Loucy (cell line): ENCODE measurements around the gene PRKN.
"Not testable (repeated sequence)": the region's sequence is repeated elsewhere in the genome, so short reads cannot be mapped to it uniquely, and the experiment has no call there.

Source experiments
- H2AFZ ChIP-seq: fragments of 200-600 bp; sonication (generic); 2 replicates; pipeline ENCODE4 v1.6.0; 2016; ENCODE audit warnings: antibody characterized with exemption, mild to moderate bottlenecking, low read length, moderate library complexity
- H3F3A ChIP-seq: fragments of 200-600 bp; 2 replicates; pipeline ENCODE4 v1.6.0; 2016; ENCODE audit warnings: antibody characterized with exemption, low read depth, mild to moderate bottlenecking
- H3K27me3 ChIP-seq: fragments of 200-600 bp; sonication (generic); 2 replicates; pipeline ENCODE4 v1.6.1; 2014; ENCODE audit warnings: low read length, mild to moderate bottlenecking; ENCODE audit not compliant: insufficient read depth, poor library complexity, severe bottlenecking
- H3K36me3 ChIP-seq: fragments of 200-600 bp; sonication (generic); 2 replicates; pipeline ENCODE4 v1.6.1; 2016; ENCODE audit warnings: low read length; ENCODE audit not compliant: insufficient read depth
- H3K4me1 ChIP-seq: fragments of 200-600 bp; sonication (generic); 2 replicates; pipeline ENCODE4 v1.5.1; 2014; ENCODE audit warnings: low read length, mild to moderate bottlenecking; ENCODE audit not compliant: insufficient read depth, poor library complexity, severe bottlenecking
- H3K4me2 ChIP-seq: fragments of 200-600 bp; sonication (generic); 2 replicates; pipeline ENCODE4 v1.6.0; 2014; ENCODE audit warnings: antibody characterized with exemption, low read length, low read depth, mild to moderate bottlenecking; ENCODE audit not compliant: poor library complexity, severe bottlenecking
- H3K4me3 ChIP-seq: fragments of 200-600 bp; sonication (generic); 2 replicates; pipeline ENCODE4 v1.5.1; 2014; ENCODE audit warnings: low read length, mild to moderate bottlenecking, mixed read lengths; ENCODE audit not compliant: poor library complexity, severe bottlenecking
- H3K79me2 ChIP-seq: fragments of 200-600 bp; sonication (generic); 2 replicates; pipeline ENCODE4 v1.6.1; 2014; ENCODE audit warnings: low read length; ENCODE audit not compliant: insufficient read depth
- H3K9ac ChIP-seq: fragments of 200-600 bp; sonication (generic); 2 replicates; pipeline ENCODE4 v1.6.0; 2014; ENCODE audit warnings: mild to moderate bottlenecking, low read depth, low read length, moderate library complexity; ENCODE audit not compliant: poor library complexity, severe bottlenecking
- H3K9me2 ChIP-seq: fragments of 200-600 bp; sonication (generic); replicated peaks from 2 replicates; pipeline ENCODE4 v1.6.1; 2016; ENCODE audit warnings: low read depth, low read length, mixed read lengths
- H3K9me3 ChIP-seq: fragments of 200-600 bp; sonication (generic); 2 replicates; pipeline ENCODE4 v1.6.1; 2014; ENCODE audit warnings: mild to moderate bottlenecking, antibody characterized with exemption, low read length, low read depth; ENCODE audit not compliant: insufficient read depth
- H4K20me1 ChIP-seq: fragments of 200-600 bp; sonication (generic); 2 replicates; pipeline ENCODE4 v1.6.0; 2014; ENCODE audit warnings: antibody characterized with exemption, low read length, mild to moderate bottlenecking; ENCODE audit not compliant: insufficient read depth, poor library complexity, severe bottlenecking
- EZH2phosphoT487 ChIP-seq: fragments of 200-600 bp; IDR thresholded peaks from 2 replicates; pipeline ENCODE4 v1.6.1; 2018; ENCODE audit warnings: antibody characterized with exemption, mild to moderate bottlenecking, moderate library complexity, borderline replicate concordance
- TF ChIP-seq, protein P1 (sequence below): fragments of 200-600 bp; sonication (generic); conservative IDR thresholded peaks from 2 replicates; pipeline ENCODE4 v1.5.1; 2014; ENCODE audit warnings: mild to moderate bottlenecking, antibody characterized with exemption, low read length

PRKN gene

DNA sequence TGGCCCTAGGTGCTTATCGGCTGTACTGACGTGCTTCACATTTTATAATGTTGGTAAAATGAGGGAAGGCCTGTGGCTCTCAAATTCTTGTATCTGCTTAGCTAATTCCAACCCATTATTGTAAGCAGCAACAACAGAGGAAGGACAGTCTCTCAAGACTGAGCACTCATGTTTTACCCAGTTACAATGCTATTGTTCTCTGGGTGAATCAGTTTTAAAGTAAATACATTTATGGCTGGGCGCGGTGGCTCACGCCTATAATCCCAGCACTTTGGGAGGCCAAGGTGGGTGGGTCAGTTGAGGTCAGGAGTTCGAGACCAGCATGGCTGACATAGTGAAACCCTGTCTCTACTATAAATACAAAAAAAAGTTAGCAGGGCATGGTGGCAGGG lies 194.6 kb downstream of the PRKN start:
- Histone ChIP-seq H3K79me2 (no peaks in the 10 kb centered on the region), H3K9me3 (no peaks in the 10 kb centered on the region), H3K36me3 (no peaks in the 10 kb centered on the region), H2AFZ (no peak overlapping the region), H4K20me1 (no peaks in the 10 kb centered on the region), H3K4me3 (no peak overlapping the region), H3K4me2 (no peak overlapping the region), H3K4me1 (no peaks in the 10 kb centered on the region), H3K9ac (no peak overlapping the region), H3K27me3 (no peaks in the 10 kb centered on the region), H3K9me2 (no peaks in the 10 kb centered on the region), H3F3A (no peaks in the 10 kb centered on the region)
- TF ChIP-seq, protein P1, sequence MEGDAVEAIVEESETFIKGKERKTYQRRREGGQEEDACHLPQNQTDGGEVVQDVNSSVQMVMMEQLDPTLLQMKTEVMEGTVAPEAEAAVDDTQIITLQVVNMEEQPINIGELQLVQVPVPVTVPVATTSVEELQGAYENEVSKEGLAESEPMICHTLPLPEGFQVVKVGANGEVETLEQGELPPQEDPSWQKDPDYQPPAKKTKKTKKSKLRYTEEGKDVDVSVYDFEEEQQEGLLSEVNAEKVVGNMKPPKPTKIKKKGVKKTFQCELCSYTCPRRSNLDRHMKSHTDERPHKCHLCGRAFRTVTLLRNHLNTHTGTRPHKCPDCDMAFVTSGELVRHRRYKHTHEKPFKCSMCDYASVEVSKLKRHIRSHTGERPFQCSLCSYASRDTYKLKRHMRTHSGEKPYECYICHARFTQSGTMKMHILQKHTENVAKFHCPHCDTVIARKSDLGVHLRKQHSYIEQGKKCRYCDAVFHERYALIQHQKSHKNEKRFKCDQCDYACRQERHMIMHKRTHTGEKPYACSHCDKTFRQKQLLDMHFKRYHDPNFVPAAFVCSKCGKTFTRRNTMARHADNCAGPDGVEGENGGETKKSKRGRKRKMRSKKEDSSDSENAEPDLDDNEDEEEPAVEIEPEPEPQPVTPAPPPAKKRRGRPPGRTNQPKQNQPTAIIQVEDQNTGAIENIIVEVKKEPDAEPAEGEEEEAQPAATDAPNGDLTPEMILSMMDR = no peak
- TF ChIP-seq EZH2phosphoT487 = no peak

DNA sequence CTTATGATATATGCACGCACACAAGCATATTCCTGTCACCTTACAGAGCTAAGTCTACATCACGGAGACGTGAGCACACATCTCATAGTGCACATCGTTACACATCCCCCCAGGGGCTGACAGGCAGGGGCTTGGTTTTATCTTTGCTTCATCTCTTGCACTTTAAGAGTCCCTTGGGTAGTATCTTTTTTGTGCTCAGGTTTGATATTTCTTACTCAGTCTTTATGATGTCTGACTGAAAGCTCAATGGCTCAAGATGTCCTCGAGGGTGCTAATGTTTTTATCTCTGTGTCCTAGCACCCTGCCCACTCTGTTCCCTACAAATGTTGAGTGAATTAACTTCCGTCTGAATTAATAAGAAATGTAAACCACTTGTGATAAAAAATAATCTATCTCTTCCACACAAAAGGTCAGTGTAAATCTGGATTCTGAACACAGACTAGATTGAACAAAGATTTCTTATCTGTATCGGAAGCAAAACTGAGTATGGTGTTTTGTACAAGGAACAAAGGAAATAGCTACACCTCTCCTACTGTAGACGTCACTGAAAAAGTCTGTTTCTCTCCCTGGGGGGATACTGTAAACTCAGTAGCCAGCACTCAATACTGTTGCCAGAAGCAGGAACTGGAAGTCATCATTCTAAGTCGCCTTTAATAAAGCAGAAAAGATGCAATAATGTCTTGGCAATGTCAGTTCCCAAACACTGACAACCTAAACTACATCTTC lies 195.1 kb downstream of the PRKN start:
- no peaks in the 10 kb centered on the region for H3K4me1 ChIP-seq
- no peaks in the 10 kb centered on the region for H3K27me3 ChIP-seq
- H3K4me2 ChIP-seq = no peak overlapping the region
- no peaks in the 10 kb centered on the region for H4K20me1 ChIP-seq
- no peaks in the 10 kb centered on the region for H3K79me2 ChIP-seq
- TF ChIP-seq, protein P1 = no peak
- TF ChIP-seq EZH2phosphoT487 = no peak
- H3K9me3 ChIP-seq = no peaks in the 10 kb centered on the region; the same call in 1 of the 2 replicates
- H3K36me3 ChIP-seq = no peaks in the 10 kb centered on the region
- H3K9me2 ChIP-seq = no peaks in the 10 kb centered on the region
- no peaks in the 10 kb centered on the region for H3F3A ChIP-seq
- H3K4me3 ChIP-seq = no peak overlapping the region
- no peak overlapping the region for H2AFZ ChIP-seq
- H3K9ac ChIP-seq = no peak overlapping the region

DNA sequence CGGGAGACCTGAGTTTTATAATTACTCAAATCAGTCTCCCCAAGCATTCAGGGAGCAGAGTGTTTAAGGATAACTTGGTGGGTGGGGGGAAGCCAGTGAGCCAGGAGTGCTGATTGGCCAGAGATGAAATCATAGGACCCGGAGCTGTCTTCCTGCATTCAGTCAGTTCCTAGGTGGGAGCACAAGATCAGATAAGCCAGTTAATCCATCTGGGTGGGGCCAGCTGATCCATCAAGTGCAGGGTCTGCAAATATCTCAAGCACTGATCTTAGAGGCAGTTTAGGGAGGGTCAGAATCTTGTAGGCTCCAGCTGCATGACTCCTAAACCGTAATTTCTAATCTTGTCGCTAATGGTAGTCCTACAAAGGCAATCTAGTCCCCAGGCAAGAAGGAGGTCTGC lies 196.2 kb downstream of the PRKN start:
- not testable (repeated sequence) for H2AFZ ChIP-seq, H3K4me1 ChIP-seq, H3K9me2 ChIP-seq, H3K27me3 ChIP-seq, H3K79me2 ChIP-seq, H4K20me1 ChIP-seq, H3F3A ChIP-seq, H3K9me3 ChIP-seq, H3K4me3 ChIP-seq, H3K9ac ChIP-seq, H3K4me2 ChIP-seq, H3K36me3 ChIP-seq

DNA sequence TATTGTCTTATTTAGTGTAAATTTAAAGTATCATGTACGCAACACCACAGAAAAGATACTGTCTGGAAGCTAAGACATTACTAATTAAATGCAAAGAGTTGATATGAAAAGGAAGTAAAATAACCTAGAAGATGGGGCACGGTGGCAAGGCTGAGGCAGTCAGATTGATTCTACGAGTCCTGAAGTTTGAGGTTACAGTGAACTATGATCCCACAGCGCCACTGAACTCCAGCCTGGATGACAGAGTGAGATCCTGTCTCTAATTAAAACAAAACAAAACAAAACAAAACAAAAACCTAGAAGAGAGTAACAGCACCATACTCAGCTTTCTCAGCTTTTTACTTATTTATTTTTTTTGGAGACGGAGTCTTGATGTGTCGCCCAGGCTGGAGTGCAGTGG lies 199.0 kb downstream of the PRKN start:
- no peaks in the 10 kb centered on the region for H4K20me1 ChIP-seq
- no peaks in the 10 kb centered on the region for H3K9me2 ChIP-seq
- no peak overlapping the region for H3K9ac ChIP-seq
- no peak overlapping the region for H3K4me2 ChIP-seq
- TF ChIP-seq EZH2phosphoT487 = no peak
- TF ChIP-seq, protein P1 = no peak
- H3K27me3 ChIP-seq = no peaks in the 10 kb centered on the region
- no peaks in the 10 kb centered on the region for H3K36me3 ChIP-seq
- H3K9me3 ChIP-seq = no peaks in the 10 kb centered on the region; the same call in 1 of the 2 replicates
- no peaks in the 10 kb centered on the region for H3K79me2 ChIP-seq
- H3K4me1 ChIP-seq = no peaks in the 10 kb centered on the region
- no peaks in the 10 kb centered on the region for H3F3A ChIP-seq
- no peak overlapping the region for H3K4me3 ChIP-seq
- H2AFZ ChIP-seq = no peak overlapping the region
